ENCODE data around the gene PEPD.

Gene PEPD

DNA sequence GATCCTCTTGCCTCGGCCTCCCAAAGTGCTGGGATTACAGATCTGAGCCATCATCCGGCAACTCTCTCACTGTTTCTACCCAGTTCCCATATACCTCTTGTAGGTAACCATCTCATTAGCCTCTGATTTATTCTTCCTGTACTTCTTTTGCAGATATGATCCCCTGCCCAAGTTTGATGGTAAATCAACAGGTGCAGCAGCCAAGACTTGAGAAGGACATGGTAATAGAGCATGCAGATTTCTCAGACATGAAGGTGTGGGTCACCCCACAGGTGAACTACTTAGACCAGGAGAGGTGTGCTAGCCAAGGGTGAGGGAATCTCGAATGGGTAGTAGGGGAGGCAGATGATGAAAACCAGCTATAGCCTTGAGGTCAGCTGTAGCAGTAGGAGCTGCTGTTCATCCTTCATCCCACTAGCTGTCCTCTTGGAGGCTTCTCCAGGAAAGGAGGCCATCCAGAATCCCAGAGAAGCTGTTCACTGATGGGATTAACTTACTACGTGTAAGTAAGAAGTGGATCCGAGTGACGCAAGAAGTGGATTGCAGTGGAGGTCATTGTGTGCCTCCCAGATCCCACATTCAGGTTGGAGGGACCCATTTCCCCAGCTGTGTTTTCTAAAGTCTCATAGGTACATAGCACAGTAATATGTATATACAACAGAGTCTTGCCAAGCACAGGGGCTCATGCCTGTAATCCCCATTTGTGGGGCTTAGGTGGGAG, 158.9 kb downstream of the PEPD start:
- TF ChIP-seq CTCF (IDR thresholded peaks at IDR 0.05; ENCODE audit: insufficient read depth, low read depth, low read length, missing control alignments), result no peak
- no peak for DNase-seq (ENCODE audit: low read depth)
- no peak overlapping the region for H3K4me3 ChIP-seq (ENCODE audit: low read length)

- no peak for DNase-seq (ENCODE audit: low read depth)
- H3K4me3 ChIP-seq (ENCODE audit: low read length), result no peak overlapping the region
Observed at GRCh38 chr19:33359581-33359980, 162.0 kb downstream of the PEPD start.

GRCh38 chr19:33358408-33358807, 163.2 kb downstream of the PEPD start:
- TF ChIP-seq CTCF (IDR thresholded peaks at IDR 0.05; ENCODE audit: insufficient read depth, low read depth, low read length, missing control alignments), result no peak
- DNase-seq (ENCODE audit: low read depth), result peak; percentile 93
- H3K4me3 ChIP-seq (ENCODE audit: low read length), result no peak overlapping the region

More at GRCh38 chr19:33359581-33359980, 162.0 kb downstream of the PEPD start:
- TF ChIP-seq CTCF (IDR thresholded peaks at IDR 0.05; ENCODE audit: insufficient read depth, low read depth, low read length, missing control alignments), result no peak

GRCh38 chr19:33357556-33357955, 164.0 kb downstream of the PEPD start:
- no peak for DNase-seq (ENCODE audit: low read depth)
- TF ChIP-seq CTCF (IDR thresholded peaks at IDR 0.05; ENCODE audit: insufficient read depth, low read depth, low read length, missing control alignments), result no peak
- H3K4me3 ChIP-seq (ENCODE audit: low read length), result no peak overlapping the region

DNA sequence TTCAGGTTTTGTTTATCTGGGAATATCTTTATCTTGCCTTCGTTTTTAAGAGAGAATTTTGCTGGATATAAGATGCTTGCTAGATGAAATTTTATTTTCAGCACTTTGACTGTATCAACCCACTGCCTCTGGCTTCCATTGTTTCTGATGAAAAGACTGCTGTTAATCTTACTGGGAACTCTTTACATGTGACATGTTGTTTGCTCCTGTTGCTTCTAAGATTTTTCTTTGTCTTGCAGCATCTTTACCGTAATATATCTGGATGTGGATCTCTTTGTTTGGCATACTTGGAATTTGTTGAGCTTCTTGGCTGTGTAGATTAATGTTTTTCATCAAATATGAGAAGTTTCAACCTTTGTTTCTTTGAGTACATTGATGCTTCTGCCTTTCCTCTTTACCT, 166.1 kb downstream of the PEPD start:
- no peak overlapping the region for H3K4me3 ChIP-seq (ENCODE audit: low read length)
- no peak for DNase-seq (ENCODE audit: low read depth)
- no peak for TF ChIP-seq CTCF (IDR thresholded peaks at IDR 0.05; ENCODE audit: insufficient read depth, low read depth, low read length, missing control alignments)

GRCh38 chr19:33350538-33351309, 170.9 kb downstream of the PEPD start:
- peak; percentile 100 for DNase-seq (ENCODE audit: low read depth)
- H3K4me3 ChIP-seq (ENCODE audit: low read length), result no peak overlapping the region
- TF ChIP-seq CTCF (IDR thresholded peaks at IDR 0.05; ENCODE audit: insufficient read depth, low read depth, low read length, missing control alignments), result no peak
